HG02973 (cell line): ENCODE measurements around the gene CFAP126.
"Not testable (repeated sequence)": the region's sequence is repeated elsewhere in the genome, so short reads cannot be mapped to it uniquely, and the experiment has no call there.

Source experiments
- ATAC-seq: cut with Tn5 transposase; IDR thresholded peaks from one replicate; pipeline ENCODE4 v1.9.1; 2021; ENCODE audit warnings: moderate library complexity; ENCODE audit not compliant: unreplicated experiment

CFAP126 gene

GRCh38 chr1:161382214-161383019 is 14.7 kb upstream of the CFAP126 start:
- ATAC-seq = no peak

- ATAC-seq = no peak
Observed at GRCh38 chr1:161381707-161382106, 14.0 kb upstream of the CFAP126 start.

- no peak for ATAC-seq
Observed at GRCh38 chr1:161379071-161379470, 11.4 kb upstream of the CFAP126 start.

GRCh38 chr1:161378014-161378413 is 10.3 kb upstream of the CFAP126 start:
- no peak for ATAC-seq

- no peak for ATAC-seq
Observed at GRCh38 chr1:161374373-161374772, 6.7 kb upstream of the CFAP126 start.

GRCh38 chr1:161373442-161373841 is 5.8 kb upstream of the CFAP126 start:
- ATAC-seq = no peak

- ATAC-seq = no peak
Observed at GRCh38 chr1:161365207-161365606, 2.5 kb downstream of the CFAP126 start.

- no peak for ATAC-seq
Observed at GRCh38 chr1:161364332-161364731, 3.3 kb downstream of the CFAP126 start.

GRCh38 chr1:161359291-161359690 is 8.4 kb downstream of the CFAP126 start:
- no peak for ATAC-seq

- ATAC-seq = no peak
Observed at GRCh38 chr1:161357073-161357472, 10.6 kb downstream of the CFAP126 start.

- ATAC-seq = no peak
Observed at GRCh38 chr1:161351482-161351881, 16.2 kb downstream of the CFAP126 start.

- no peak for ATAC-seq
Observed at GRCh38 chr1:161350671-161351070, 17.0 kb downstream of the CFAP126 start.

GRCh38 chr1:161342821-161343220 is 24.9 kb downstream of the CFAP126 start:
- no peak for ATAC-seq

- ATAC-seq = no peak
Observed at GRCh38 chr1:161342177-161342576, 25.5 kb downstream of the CFAP126 start.

GRCh38 chr1:161335796-161336195 is 31.9 kb downstream of the CFAP126 start:
- no peak for ATAC-seq

- no peak for ATAC-seq
Observed at GRCh38 chr1:161333166-161333565, 34.5 kb downstream of the CFAP126 start.

GRCh38 chr1:161330346-161330745 is 37.3 kb downstream of the CFAP126 start:
- no peak for ATAC-seq

GRCh38 chr1:161324020-161324419 is 43.7 kb downstream of the CFAP126 start:
- no peak for ATAC-seq

- not testable (repeated sequence) for ATAC-seq
Observed at GRCh38 chr1:161315841-161316674, 51.6 kb downstream of the CFAP126 start.
